Measurements from ENCODE around the gene ZNF488. TPM values are rescaled to one million over a fixed set of nuclear protein-coding genes. Genes with fewer than 3 reads are reported as not detected.
"Not testable (repeated sequence)": the region's sequence is repeated elsewhere in the genome, so short reads cannot be mapped to it uniquely, and the experiment has no call there.

The ZNF488 gene
- total and polyA plus RNA-seq, 10 donors: 0.02 to 0.26 (median 0.11) TPM; not detected in 6

DNA sequence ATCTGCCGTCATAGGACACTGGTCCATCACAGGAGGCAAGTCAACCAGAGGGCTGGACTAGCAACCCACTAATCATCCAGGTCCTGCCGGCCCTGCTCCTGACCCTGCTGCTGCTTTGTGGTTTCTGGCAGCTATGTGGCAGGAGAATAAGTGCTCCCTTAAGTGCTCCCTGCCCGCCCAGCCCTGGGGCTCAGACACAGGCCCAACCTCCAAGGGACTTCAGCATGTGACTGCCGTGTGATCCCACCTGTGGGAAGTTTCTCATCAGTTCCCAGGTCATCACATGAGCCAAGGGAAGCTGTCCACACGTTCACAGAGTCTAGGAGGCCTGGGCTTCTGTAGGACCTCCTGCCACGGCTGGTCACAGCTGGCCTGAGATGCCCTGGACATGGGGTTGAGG lies 34.2 kb upstream of the ZNF488 start:
- DNase-seq: peak; percentile 54
- WGBS, 5 donors: 70 to 92% (median 86%) methylated on average over 3 to 6 of the region's 6 CpGs
- no peak overlapping the region for H3K4me3 ChIP-seq
- H3K27ac ChIP-seq: no peak overlapping the region
- TF ChIP-seq CTCF (IDR thresholded peaks at IDR 0.05 in 8 of 11, conservative IDR thresholded peaks at IDR 0.05 in 3 of 11): no peak
- no peak for TF ChIP-seq POLR2AphosphoS5 (IDR thresholded peaks at IDR 0.05)
- no peak for TF ChIP-seq POLR2A (IDR thresholded peaks at IDR 0.05)
- no peaks in the 10 kb centered on the region for H3K9me3 ChIP-seq
- intact Hi-C loops (cut with DNase I; ENCODE audit: low total_unique reads): no loop called here
- peaks cover 0 to 12% (median 0%) of the 10 kb centered on the region in 7 donors for H3K27me3 ChIP-seq (replicated peaks in 1 of 7)
- no peaks in the 10 kb centered on the region for H3K36me3 ChIP-seq
- no peaks in the 10 kb centered on the region for H3K4me1 ChIP-seq

- H3K27ac ChIP-seq; H3K9me3 ChIP-seq; DNase-seq; intact Hi-C loops (cut with DNase I; ENCODE audit: low total_unique reads); H3K36me3 ChIP-seq; H3K4me3 ChIP-seq; H3K4me1 ChIP-seq: not testable (repeated sequence)
- 72 to 96% (median 89%) methylated on average over 6 of the region's 6 CpGs for WGBS, 5 donors
- H3K27me3 ChIP-seq (replicated peaks in 1 of 7): peaks cover 0 to 12% (median 0%) of the 10 kb centered on the region in 7 donors
Measured at GRCh38 chr10:47416305-47417218, 32.5 kb upstream of the ZNF488 start.

- intact Hi-C loops (cut with DNase I; ENCODE audit: low total_unique reads): no loop called here
Measured at GRCh38 chr10:47415520-47416304, 31.6 kb upstream of the ZNF488 start.

More at GRCh38 chr10:47415520-47416304, 31.6 kb upstream of the ZNF488 start:
- no peaks in the 10 kb centered on the region for H3K4me1 ChIP-seq
- DNase-seq: peak; percentile 28
- H3K27me3 ChIP-seq (replicated peaks in 1 of 7): peaks cover 0 to 12% (median 0%) of the 10 kb centered on the region in 7 donors
- no peak for TF ChIP-seq POLR2AphosphoS5 (IDR thresholded peaks at IDR 0.05)
- no peak for TF ChIP-seq POLR2A (IDR thresholded peaks at IDR 0.05)
- TF ChIP-seq CTCF (IDR thresholded peaks at IDR 0.05 in 8 of 11, conservative IDR thresholded peaks at IDR 0.05 in 3 of 11): no peak
- 80 to 98% (median 93%) methylated on average over 6 of the region's 6 CpGs for WGBS, 5 donors
- H3K27ac ChIP-seq: no peak overlapping the region
- H3K9me3 ChIP-seq: no peaks in the 10 kb centered on the region
- H3K4me3 ChIP-seq: no peak overlapping the region
- no peaks in the 10 kb centered on the region for H3K36me3 ChIP-seq
